Spleen (tissue), 7 donors: ENCODE measurements around the gene SPIC.

Experiments used
- CTCF ChIP-seq, 11 experiments: fragments of 200-600 bp in 7 of 11; fragments of 450-650 bp in 4 of 11; sonication (generic) in 4 of 11; IDR thresholded peaks in 8 of 11; conservative IDR thresholded peaks in 3 of 11; 1 replicate in 7 of 11; 2 replicates in 4 of 11; pipeline versions ENCODE4 v1.4.0 to v1.8.0; 2016 to 2021; ENCODE audit warnings: antibody characterized with exemption in 11 of 11, inconsistent platforms in 4 of 11, mild to moderate bottlenecking in 1 of 11
- POLR2A ChIP-seq, 3 donors: fragments of 450-650 bp; IDR thresholded peaks; one replicate each; pipeline ENCODE4 v1.5.1; 2017; ENCODE audit warnings: antibody characterized with exemption in 3 of 3, mild to moderate bottlenecking in 1 of 3
- POLR2AphosphoS5 ChIP-seq, 3 donors: sonication (generic); formaldehyde crosslinking; IDR thresholded peaks; one replicate each; pipeline ENCODE4 v1.5.1; 2017; ENCODE audit warnings: antibody characterized with exemption in 3 of 3
- donor health status: DM: no; HTN: no; CAD: no; lungs with moderate emphysema.
- donor health status: DM: no; HTN: no; CAD: no.
- donor health status: DM: no; HTN: no; CAD: no.

DNA sequence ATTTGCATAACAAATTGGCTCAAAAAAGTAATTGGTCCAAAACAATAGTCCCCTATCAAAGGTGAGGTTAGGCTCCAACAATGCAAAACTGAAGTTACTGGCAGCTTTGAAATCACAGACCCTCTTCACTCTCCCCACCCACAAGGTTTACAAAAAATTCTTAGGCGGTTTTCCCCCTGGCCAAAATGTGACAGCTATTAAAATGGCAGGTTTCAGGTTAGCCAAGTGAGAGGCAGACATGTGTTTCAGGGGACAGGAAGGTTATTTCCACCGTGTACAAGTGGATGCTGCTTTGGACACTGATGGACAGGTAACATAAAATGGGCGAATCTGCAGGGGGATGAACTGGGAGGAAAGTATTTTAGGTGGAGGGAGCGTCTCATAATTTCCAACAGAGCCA, 888 bp upstream of the SPIC start:
- TF ChIP-seq CTCF (IDR thresholded peaks at IDR 0.05 in 8 of 11, conservative IDR thresholded peaks at IDR 0.05 in 3 of 11) (no peak), POLR2AphosphoS5 (IDR thresholded peaks at IDR 0.05) (no peak), POLR2A (IDR thresholded peaks at IDR 0.05) (no peak)
